ENCODE data around the gene TIE1. TPM values are rescaled to one million over a fixed set of nuclear protein-coding genes. Genes with fewer than 3 reads are reported as not detected.
"Not testable (repeated sequence)": the region's sequence is repeated elsewhere in the genome, so short reads cannot be mapped to it uniquely, and the experiment has no call there.

The TIE1 gene
- total and polyA plus RNA-seq, 12 donors = 5.0 to 49.8 (median 27.0) TPM

- H3K4me3 ChIP-seq = peak within 1 kb of the TSS; percentile 45 to 94 (median 54)
- intact Hi-C loops (cut with DNase I) = no loop called here
- H3K9me3 ChIP-seq (replicated peaks in 1 of 3) = no peaks in the 10 kb centered on the region
- H3K27me3 ChIP-seq = no peaks in the 10 kb centered on the region
- WGBS, 4 donors = 0 to 3% (median 0%) methylated on average over 7 to 58 of the region's 58 CpGs
- peaks cover 0 to 24% of the 10 kb centered on the region in 2 donors for H3K36me3 ChIP-seq (replicated peaks in 1 of 2)
- peak within 1 kb of the TSS; percentile 48 to 93 (median 90) for H3K27ac ChIP-seq
- DNase-seq = peak; percentile 91 to 94 (median 93)
- TF ChIP-seq CTCF (IDR thresholded peaks at IDR 0.05) (peak in 3 of 6 experiments; percentile 2 to 9 (median 7)), POLR2A (IDR thresholded peaks at IDR 0.05) (peak; percentile 61 to 89)
- H3K4me1 ChIP-seq (replicated peaks in 1 of 2) = peaks cover 15 to 27% of the 10 kb centered on the region in 2 donors
Measured at GRCh38 chr1:43367904-43368645, 67.3 kb downstream of the TIE1 start, which contains the start of gene ELOVL1. TSS of gene ELOVL1 (minus strand) at chr1:43368011. CDS start at chr1:43365609, 2,402 bp downstream.

GRCh38 chr1:43368646-43369020 lies 67.9 kb downstream of the TIE1 start:
- Histone ChIP-seq H3K4me3 (peak overlapping the region in 1 of 4 donors; percentile 94), H3K27ac (peak overlapping the region; percentile 48 to 93 (median 90)), H3K36me3 (replicated peaks in 1 of 2) (peaks cover 0 to 18% of the 10 kb centered on the region in 2 donors), H3K9me3 (replicated peaks in 1 of 3) (no peaks in the 10 kb centered on the region), H3K4me1 (replicated peaks in 1 of 2) (peaks cover 15 to 33% of the 10 kb centered on the region in 2 donors), H3K27me3 (no peaks in the 10 kb centered on the region)
- DNase-seq = peak in 1 of 7 donors; percentile 57
- 17 to 20% (median 19%) methylated on average over 6 of the region's 6 CpGs for WGBS, 4 donors
- no peak for TF ChIP-seq CTCF (IDR thresholded peaks at IDR 0.05)
- TF ChIP-seq POLR2A (IDR thresholded peaks at IDR 0.05) = no peak
- intact Hi-C loops (cut with DNase I) = no loop called here

- DNase-seq; H3K27me3 ChIP-seq; H3K9me3 ChIP-seq (replicated peaks in 1 of 3); H3K27ac ChIP-seq; H3K4me3 ChIP-seq; H3K36me3 ChIP-seq (replicated peaks in 1 of 2); intact Hi-C loops (cut with DNase I): not testable (repeated sequence)
- 90 to 100% (median 95%) methylated on average over 6 of the region's 6 CpGs for WGBS, 4 donors
- peaks cover 15 to 37% of the 10 kb centered on the region in 2 donors for H3K4me1 ChIP-seq (replicated peaks in 1 of 2)
Measured at GRCh38 chr1:43369779-43370178, 69.0 kb downstream of the TIE1 start.

GRCh38 chr1:43370564-43370963 lies 69.8 kb downstream of the TIE1 start:
- Histone ChIP-seq H3K9me3 (replicated peaks in 1 of 3) (no peaks in the 10 kb centered on the region), H3K27me3 (no peaks in the 10 kb centered on the region), H3K4me3 (no peak overlapping the region), H3K27ac (no peak overlapping the region), H3K4me1 (replicated peaks in 1 of 2) (peaks cover 15 to 37% of the 10 kb centered on the region in 2 donors), H3K36me3 (replicated peaks in 1 of 2) (no peaks in the 10 kb centered on the region)
- DNase-seq = no peak
- intact Hi-C loops (cut with DNase I) = no loop called here
- TF ChIP-seq CTCF (IDR thresholded peaks at IDR 0.05) (no peak), POLR2A (IDR thresholded peaks at IDR 0.05) (no peak)
- 89 to 90% (median 89%) methylated on average over 4 of the region's 4 CpGs for WGBS, 4 donors
